ENCODE results near the gene AVPR2. TPM values are rescaled to one million over a fixed set of nuclear protein-coding genes. Genes with fewer than 3 reads are reported as not detected.

The AVPR2 gene
- total RNA-seq, 2 donors from 2014 or later = not detected

GRCh38 chrX:153920546-153920945, 16.1 kb downstream of the AVPR2 start:
- H3K9me3 ChIP-seq = no peaks in the 10 kb centered on the region
- no peaks in the 10 kb centered on the region for H3K27me3 ChIP-seq (replicated peaks; ENCODE audit: insufficient read depth)
- H3K36me3 ChIP-seq = no peaks in the 10 kb centered on the region
- DNase-seq (ENCODE audit: low spot score) (no peak), ATAC-seq (ENCODE audit: insufficient number of reproducible peaks, low FRiP score, low read depth) (no peak)
- no peaks in the 10 kb centered on the region for H3K4me1 ChIP-seq (ENCODE audit: control insufficient read depth in 1 of 2, low read depth in 2 of 2)
- TF ChIP-seq CTCF (IDR thresholded peaks at IDR 0.05) = no peak
- H3K4me3 ChIP-seq = no peak overlapping the region
- H3K27ac ChIP-seq = no peak overlapping the region

GRCh38 chrX:153921070-153921469, 16.6 kb downstream of the AVPR2 start:
- Histone ChIP-seq H3K27me3 (replicated peaks; ENCODE audit: insufficient read depth) (no peaks in the 10 kb centered on the region), H3K9me3 (no peaks in the 10 kb centered on the region), H3K36me3 (no peaks in the 10 kb centered on the region), H3K4me3 (no peak overlapping the region), H3K27ac (no peak overlapping the region), H3K4me1 (ENCODE audit: control insufficient read depth in 1 of 2, low read depth in 2 of 2) (no peaks in the 10 kb centered on the region)
- DNase-seq (ENCODE audit: low spot score) = no peak
- TF ChIP-seq CTCF (IDR thresholded peaks at IDR 0.05) = no peak
- ATAC-seq (ENCODE audit: insufficient number of reproducible peaks, low FRiP score, low read depth) = no peak

GRCh38 chrX:153921511-153922446, 17.3 kb downstream of the AVPR2 start:
- no peak for DNase-seq (ENCODE audit: low spot score)
- Histone ChIP-seq H3K27me3 (replicated peaks; ENCODE audit: insufficient read depth) (no peaks in the 10 kb centered on the region), H3K27ac (no peak overlapping the region)

GRCh38 chrX:153922932-153923857, 18.7 kb downstream of the AVPR2 start:
- H3K36me3 ChIP-seq = no peaks in the 10 kb centered on the region
- H3K27ac ChIP-seq = no peak overlapping the region
- no peak for ATAC-seq (ENCODE audit: insufficient number of reproducible peaks, low FRiP score, low read depth)
- no peak for DNase-seq (ENCODE audit: low spot score)
- no peaks in the 10 kb centered on the region for H3K9me3 ChIP-seq
- H3K4me1 ChIP-seq (ENCODE audit: control insufficient read depth in 1 of 2, low read depth in 2 of 2) = peaks cover 0 to 10% of the 10 kb centered on the region in 2 donors
- H3K27me3 ChIP-seq (replicated peaks; ENCODE audit: insufficient read depth) = no peaks in the 10 kb centered on the region
- H3K4me3 ChIP-seq = no peak overlapping the region
- TF ChIP-seq CTCF (IDR thresholded peaks at IDR 0.05) = peak; percentile 45

More at GRCh38 chrX:153921511-153922446, 17.3 kb downstream of the AVPR2 start:
- TF ChIP-seq CTCF (IDR thresholded peaks at IDR 0.05) = no peak
- no peaks in the 10 kb centered on the region for H3K9me3 ChIP-seq
- H3K4me3 ChIP-seq = no peak overlapping the region
- H3K4me1 ChIP-seq (ENCODE audit: control insufficient read depth in 1 of 2, low read depth in 2 of 2) = peaks cover 0 to 6% of the 10 kb centered on the region in 2 donors
- no peak for ATAC-seq (ENCODE audit: insufficient number of reproducible peaks, low FRiP score, low read depth)
- no peaks in the 10 kb centered on the region for H3K36me3 ChIP-seq

All from thoracic aorta (tissue), 2 donors.